GM18867 (cell line): ENCODE measurements around the gene PCNP.
A peak's percentile ranks its signal among the peaks of the same experiment; 100 is the strongest.
"Not testable (repeated sequence)": the region's sequence is repeated elsewhere in the genome, so short reads cannot be mapped to it uniquely, and the experiment has no call there.

Experiments used
- ATAC-seq: cut with Tn5 transposase; IDR thresholded peaks from one replicate; pipeline ENCODE4 v1.9.1; 2021; ENCODE audit warnings: mild to moderate bottlenecking, moderate library complexity; ENCODE audit not compliant: unreplicated experiment

Gene PCNP

DNA sequence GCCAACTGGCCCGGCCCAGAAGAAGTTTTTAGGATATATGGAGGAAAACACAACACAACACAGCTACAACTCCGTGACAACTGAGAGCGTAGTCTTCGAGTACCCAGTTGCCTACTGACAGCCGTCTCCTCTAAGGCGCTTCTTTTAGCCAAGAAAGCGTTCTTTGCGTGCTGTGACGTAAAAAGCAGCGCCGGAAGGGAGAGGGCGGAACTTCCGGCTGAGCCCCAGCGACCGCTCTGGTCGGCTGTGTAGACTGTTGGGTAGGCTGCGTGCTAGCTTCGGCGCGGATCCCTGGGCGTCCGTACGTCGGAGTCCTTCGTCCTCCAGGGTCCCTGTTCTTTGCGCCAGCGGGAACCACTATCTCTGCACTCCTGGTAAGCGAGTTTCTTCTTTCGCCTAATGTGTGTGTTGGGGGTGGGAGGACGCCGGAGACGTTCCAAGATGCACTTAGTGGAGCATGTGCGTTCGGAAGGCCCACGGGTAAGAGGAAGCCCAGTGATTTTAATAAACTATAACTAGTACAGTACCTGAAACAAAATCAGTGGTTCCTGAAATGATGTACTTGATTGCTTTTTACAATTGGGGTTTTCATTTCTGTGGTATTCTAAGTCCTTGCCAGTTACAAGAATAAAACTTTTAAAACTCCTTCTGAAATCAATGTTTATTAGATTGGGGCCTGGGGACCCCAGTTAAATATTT is 12.2 kb upstream of the PCNP start, which contains the start of gene TRMT10C:
TSS of gene TRMT10C (plus strand) at position 239 of the 699 bp plus-strand sequence. CDS start 2,914 bp downstream, outside the sequence.
- peak; percentile 100 for ATAC-seq

DNA sequence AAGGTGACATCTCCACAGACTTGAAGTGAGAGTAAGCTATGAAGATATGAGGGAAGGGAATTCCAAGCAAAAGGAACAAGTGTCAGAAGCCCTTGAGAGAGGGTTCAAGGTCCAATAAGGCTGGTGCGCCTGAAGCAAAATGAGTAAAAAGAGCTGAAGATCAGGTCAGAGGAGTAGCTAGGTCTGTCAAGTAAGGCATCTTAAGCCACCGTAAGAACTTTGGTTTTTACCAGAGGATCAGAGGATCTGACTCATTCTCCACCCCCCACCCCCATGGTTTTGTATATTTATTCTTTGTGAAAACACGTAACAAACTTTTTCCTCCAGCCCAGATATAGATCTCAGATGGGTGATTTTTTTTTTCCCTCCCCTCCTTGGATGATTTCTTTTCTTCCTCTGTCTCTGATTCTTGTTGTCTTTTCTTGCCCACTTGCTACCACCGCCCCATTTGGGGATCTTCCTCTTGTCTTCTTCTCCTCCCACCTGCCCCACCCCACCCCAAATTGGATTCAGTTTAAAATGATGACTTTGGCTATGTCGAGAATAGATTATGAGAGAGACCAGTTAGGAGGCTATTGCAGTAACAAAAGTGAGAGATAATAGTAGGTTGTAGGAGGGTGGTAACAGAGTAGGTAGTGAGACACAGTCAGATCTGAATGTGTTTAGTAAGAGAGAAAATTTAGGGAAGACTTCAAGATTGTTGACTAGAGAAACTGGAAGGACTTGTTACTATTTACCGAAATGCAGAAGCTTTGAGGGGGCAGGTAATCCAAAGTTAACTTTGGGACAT is 6.3 kb upstream of the PCNP start:
- ATAC-seq, result no peak

DNA sequence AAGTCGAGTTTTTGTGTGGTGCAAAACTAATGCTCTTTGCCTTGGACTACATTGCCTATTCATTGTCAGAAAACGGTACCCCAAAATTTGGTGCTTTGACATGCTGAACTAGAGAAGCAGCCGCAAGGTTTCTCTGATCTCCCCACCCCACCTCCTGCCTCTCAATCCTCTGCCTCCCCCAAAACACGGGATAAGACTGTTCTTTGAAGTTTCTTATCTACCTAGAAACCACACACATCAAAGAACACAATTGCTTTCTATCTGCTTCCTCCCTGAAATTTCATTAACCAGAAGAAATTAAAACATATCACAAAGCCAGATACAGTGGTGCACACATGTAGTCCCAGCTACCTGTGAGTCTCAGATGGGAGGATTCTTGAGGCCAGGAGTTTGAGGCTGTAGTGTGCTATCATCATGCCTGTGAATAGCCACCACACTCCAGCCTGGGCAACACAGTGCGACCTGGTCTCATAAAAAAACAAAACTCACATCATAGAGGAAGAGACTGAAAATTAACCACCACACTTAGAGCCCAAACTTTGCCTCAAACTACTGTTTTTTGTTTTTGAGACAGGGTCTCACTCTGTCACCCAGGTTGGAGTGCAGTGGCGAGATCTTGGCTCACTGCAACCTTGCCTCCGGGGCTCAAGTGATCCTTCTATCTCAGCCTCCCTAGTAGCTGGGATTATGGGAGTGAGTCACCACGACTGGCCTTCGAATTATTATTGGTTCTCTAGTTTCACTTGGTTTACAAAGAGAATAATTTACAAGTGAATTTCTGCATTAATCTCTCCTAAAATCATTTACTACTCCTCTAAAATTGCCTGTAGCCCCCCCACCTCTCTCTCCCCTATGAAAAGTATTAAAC is 2.7 kb upstream of the PCNP start:
- no peak for ATAC-seq

DNA sequence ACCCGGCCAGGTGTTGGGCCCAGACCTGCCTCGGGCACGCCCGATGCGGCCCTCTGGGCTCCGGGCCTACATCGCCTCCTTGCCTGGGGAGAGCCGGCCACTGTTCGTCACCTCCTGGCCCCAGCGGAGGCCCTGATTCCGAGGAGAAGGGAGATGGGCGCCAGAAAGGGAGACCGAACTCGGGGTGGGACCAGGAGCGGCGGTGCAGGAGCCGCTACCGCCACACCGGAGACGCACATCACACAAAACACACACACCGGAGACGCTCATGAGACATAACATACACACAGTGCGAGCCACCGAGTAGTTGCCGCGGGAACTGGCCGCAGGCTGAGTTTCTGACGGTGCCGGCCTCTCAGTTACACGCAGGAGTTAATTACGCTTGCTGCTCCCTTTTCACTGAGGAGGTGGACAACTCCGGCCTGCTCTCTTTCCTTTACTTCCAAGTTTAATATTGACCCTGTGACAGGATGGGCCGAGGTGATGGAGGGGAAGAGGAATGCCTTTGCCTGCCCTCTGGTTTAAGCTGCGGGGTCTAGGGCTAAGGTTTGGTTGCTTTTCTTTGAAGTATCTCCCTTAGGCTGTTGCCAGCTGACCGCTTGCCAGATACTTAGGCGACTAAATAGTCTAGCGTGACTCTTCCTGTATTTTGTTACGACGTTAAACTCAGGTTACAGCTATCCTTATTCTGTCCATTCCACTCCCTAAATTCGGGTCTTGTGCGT is 570 bp downstream of the PCNP start:
- peak; percentile 43 for ATAC-seq

DNA sequence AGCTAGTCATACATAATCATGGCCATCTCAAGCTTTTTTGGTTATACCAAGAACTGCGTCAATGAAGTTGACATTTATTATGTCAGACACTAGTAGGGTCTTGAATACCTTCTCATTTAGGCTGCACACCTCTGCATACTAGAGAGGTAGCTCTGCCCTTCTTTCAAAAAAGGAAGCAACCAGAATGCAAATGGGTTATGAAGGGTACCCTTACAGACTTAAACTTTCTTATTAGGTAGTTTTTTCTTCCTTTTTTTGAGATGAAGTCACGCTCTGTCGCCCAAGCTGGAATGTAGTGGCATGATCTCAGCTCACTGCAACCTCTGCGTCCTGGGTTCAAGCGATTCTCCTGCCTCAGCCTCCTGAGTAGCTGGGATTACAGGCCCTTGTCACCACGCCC is 3.3 kb downstream of the PCNP start:
- no peak for ATAC-seq

DNA sequence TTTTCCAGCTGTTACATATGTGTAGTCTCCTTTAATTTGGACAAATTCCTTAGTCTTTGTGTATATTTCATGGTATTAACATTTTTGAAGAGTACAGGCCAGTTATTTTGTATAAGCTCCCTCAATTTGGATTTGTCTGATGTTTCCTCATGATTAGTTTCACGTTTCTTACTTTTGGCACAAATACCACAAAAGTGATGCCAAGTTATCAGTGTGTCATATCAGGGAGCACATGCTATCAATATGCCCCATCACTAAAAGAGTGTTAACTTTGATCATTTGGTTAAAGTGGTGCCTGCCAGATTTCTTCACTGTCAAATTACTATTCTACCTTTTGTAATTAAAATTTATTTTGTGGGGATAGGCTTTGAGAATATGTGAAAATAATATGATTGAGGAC is 14.6 kb downstream of the PCNP start:
- no peak for ATAC-seq

DNA sequence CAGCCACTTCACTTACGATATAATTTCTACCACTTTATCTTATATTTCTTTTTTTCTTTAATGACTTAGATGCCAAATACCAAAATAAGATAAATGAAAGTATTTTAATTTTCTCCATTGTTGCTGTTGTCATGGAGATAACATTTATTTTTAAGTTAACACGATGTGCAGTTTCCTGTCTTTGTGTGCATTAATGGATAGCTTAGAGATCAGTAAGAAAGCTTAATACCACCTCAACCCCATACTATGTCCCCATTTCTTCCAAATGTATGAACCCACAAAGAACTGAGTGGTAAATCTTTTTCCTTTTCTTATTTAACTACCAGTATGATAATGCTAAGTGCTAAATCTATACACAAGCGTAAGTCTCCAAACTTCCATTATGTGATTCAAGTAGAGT is 17.1 kb downstream of the PCNP start:
- no peak for ATAC-seq

DNA sequence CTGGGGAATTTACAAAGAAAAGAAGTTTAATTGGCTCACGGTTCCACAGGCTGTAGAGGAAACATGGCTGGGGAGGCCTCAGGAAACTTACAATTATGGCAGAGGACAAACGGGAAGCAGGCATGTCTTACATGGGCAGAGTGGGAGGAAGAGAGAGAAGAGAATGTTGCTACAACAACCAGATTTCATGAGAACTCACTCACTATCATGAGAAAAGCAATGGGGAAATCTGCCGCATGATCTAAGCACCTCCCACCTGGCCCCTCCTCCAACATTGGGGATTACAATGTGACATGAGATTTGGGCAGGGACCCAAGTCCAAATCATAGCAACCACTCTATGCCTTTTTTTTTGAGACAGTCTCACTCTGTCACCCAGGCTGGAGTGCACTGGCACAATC is 28.8 kb downstream of the PCNP start:
- no peak for ATAC-seq

DNA sequence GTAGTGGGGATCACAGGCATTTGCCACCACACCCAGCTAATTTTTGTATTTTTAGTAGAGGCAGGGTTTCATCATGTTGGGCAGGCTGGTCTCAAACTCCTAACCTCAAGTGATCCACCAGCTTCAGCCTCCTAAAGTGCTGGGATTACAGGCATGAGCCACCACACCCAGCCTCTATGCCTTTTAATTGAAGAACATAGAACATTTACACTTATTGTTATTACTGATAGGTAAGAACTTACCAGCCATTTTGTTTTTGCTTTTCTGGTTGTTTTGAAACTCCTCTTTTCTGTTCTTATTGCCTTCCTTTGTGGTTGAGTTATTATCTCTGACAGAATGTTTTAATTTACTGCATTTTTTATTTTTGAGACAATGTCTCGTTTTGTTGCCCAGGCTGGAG is 29.2 kb downstream of the PCNP start:
- no peak for ATAC-seq

DNA sequence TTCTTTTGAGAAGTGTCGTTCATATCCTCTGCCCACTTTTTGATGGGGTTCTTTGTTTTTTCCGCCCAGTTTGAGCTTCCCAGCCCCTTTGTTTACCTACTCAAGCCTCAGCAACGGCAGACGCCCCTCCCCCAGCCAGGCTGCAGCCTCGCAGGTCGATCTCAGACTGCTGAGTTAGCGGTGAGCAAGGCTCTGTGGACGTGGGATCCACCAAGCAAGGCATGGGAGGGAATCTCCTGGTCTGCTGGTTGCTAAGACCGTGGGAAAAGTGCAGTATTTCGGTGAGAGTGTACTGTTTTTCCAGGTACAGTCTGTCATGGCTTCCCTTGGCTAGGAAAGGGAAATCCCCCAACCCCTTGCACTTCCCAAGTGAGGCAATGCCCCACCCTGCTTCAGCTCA is 31.4 kb downstream of the PCNP start:
- not testable (repeated sequence) for ATAC-seq

DNA sequence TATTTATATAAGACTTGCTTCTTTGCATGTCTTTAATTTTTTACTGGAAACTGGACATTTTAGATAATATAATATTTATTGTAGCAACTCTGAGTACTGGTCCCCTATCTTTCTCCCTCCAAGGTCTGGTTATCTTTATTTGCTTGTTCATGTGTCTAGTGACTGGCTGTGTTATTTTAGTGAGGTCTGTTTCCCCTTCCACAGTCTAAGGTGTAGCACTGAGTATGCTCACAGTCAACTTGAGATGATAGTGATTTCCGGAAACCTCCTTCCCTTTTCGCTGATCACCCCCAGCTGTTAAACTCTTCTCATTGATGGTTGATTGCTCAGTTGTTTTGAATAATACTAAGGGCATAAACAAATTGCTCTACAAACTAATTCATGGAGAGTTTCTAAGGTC is 37.0 kb downstream of the PCNP start:
- peak; percentile 93 for ATAC-seq

DNA sequence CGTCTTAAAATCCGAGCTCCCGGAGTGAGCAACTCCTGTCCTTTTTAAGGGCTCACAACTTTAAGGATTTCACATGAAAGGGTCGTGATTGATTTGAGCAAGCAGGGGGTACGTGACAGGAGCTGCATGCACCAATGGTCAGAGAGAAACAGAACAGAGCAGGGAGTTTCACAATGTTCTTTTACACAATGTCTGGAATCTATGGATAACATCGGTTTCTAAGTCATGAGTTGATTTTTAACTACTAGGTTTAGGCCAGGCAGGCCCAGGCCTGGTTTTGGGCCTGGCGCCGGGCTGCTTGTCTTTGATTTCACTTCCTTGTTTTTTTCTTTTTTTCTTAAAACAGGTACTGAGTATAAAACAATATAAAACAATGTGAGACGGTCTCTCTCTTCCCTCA is 39.0 kb downstream of the PCNP start:
- ATAC-seq, result not testable (repeated sequence)

DNA sequence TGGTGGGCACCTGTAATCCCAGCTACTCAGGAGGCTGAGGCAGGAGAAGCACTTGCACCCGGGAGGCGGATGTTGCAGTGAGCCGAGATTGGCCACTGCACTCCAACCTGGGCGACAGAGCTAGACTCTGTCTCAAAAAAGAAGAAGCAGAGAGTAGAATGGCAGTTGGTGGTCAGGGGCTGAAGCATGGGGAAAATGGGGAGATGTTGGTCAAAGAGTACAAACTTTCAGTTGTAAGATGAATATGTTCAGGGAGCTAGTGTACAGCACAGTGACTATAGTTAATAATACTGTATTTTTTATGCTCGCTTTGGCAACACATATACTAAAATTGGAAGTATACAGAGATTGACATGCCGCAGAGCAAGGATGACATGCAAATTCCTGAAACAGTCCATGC is 41.5 kb downstream of the PCNP start:
- no peak for ATAC-seq

DNA sequence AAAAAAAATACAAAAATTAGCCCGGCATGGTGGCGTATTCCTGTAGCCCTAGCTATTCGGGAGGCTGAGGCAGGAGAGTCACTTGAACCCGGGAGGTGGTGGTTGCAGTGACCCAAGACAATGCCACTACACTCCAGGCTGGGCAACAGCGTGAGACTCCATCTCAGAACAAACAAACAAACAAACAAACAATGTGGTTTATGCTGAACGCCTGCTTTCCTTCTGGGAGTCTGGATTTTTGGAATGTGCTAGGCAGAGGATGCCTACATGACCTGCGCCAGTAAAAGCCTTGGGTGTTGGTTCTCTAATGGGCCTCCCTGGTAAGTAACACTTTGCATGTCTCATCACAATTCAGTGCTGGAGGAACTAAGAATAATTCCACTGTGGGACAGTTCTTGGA is 43.5 kb downstream of the PCNP start:
- ATAC-seq, result no peak

DNA sequence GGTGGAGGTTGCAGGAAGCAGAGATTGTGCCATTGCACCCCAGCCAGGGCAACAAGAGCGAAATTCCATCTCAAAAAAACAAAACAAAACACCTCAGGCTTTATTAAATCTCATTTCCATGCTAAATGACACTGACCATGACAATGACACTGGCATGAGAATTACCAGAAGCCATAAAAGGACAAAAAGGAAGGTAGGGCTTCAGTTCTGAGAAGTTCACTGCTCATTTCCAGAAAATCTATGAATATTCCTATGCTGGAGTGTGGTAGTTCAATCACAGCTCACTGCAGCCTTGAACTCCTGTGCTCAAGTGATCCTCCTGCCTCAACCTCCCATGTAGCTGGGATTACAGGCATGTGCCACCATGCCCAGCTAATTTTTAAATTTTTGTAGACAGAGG is 44.7 kb downstream of the PCNP start:
- ATAC-seq, result no peak

DNA sequence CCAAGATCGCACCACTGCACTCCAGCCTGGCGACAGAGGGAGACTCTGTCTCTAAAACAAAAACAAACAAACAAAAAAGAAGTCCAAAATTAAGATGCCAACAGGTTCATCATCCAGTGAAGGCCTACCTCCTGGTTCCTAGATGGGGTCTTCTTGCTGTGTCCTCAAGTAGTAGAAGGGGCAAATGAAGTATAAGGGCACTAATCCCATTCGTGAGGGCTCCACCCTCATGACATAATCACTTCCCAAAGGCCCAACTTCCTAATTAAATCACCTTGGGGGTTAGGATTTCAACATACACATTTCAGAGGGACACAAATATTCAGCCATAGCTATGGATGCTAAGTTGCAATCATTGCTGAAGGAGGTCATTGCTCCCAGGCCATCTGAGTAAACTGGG is 45.8 kb downstream of the PCNP start:
- no peak for ATAC-seq

DNA sequence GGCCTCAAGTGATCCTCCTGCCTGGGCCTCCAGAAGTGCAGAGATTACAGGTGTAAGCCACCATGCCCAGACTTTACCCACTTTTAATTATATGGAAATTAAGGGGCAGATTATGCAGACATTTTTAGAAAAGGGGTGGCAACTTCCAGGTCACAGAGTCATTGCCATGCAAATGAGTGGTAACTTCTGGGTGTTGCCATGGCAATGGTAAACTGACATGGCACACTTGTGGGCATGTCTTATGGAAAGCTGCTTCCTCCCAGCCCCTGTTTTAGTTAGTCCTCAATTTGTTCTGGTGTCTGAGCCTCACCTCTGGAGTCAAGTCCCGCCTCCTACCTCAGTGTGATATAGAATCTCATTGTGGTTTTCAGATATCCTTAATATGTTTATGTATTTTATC is 49.7 kb downstream of the PCNP start:
- no peak for ATAC-seq

DNA sequence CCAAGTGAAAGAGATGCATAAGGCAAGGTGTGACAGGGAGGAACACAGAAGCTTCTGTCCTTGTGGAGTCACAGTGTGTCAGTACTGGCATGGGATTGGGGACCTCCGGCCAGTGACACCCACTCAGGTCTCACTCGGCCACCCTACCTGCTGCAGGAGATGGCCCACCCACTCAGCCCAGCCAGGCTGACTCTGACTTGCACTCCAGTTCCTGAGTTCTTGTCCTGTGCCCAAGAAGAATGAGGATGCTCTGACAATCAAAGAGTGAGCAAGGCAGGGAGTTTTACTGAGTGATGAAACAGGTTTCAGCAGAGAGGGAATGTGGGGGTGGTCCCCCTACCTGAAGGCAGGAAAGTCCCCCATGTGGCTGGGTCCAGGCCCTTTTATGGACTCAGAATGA is 50.9 kb downstream of the PCNP start:
- no peak for ATAC-seq

DNA sequence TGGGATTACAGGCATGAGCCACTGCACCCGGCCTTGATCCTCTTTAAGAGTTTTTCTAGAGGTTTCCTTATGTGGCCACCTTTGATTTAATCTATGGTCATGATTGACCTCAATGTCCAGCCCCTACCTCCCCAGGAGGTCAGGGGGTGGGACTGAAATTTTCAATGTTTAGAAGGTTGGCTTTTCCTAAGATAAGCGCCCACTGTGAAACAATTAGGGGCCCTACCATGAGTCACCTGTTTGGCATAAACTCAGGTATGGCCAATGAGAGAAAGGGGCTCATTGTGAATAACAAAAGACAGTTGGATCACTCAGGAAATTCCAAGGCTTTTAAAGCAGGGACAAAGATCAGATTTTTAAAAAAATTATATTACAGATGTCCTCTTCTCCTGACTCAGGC is 51.9 kb downstream of the PCNP start:
- ATAC-seq, result no peak

DNA sequence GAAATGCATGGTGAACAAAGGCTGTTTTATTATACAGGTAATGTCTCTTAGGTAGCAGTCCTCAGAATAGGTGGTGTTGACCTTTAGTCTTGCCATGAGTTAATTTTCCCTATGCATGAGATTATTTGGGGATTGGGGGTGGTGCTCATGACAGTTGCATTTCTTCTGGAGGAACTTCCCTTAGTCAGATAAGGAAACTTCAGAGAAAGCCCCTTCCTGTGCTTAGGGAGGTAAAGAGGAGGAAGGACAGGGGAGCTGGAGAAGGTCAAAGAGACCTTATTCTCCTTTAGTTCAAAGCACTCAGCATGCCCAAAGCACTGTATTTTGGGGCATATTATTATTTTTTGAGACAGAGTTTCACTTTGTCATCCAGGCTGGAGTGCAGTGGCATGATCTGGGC is 55.2 kb downstream of the PCNP start:
- no peak for ATAC-seq
